Measurements from ENCODE around the gene SNX17. TPM values are rescaled to one million over a fixed set of nuclear protein-coding genes. Genes with fewer than 3 reads are reported as not detected.

The SNX17 gene
- total and polyA plus RNA-seq, 2 of the 4 experiments (the other 2 are of a cell fraction) = 102 to 130 TPM

- TF ChIP-seq MXI1 (IDR thresholded peaks at IDR 0.05; ENCODE audit: borderline replicate concordance, low read depth, low read length) (peak; percentile 73; the same call in 1 of the 2 replicates), SMC3 (IDR thresholded peaks at IDR 0.05; ENCODE audit: low read depth, low read length) (no peak)
Measured at GRCh38 chr2:27322766-27323595, 47.4 kb upstream of the SNX17 start, which contains the start of gene MPV17 (continued).

- Histone ChIP-seq H3K27me3 (ENCODE audit: control insufficient read depth, insufficient read depth, low read length) (no peaks in the 10 kb centered on the region), H2AK5ac (ENCODE audit: low read depth, low read length) (peak overlapping the region; percentile 83), H4K5ac (ENCODE audit: low read depth, low read length) (peak overlapping the region; percentile 91), H2BK5ac (ENCODE audit: low read depth, low read length, poor library complexity, severe bottlenecking) (peak overlapping the region; percentile 88), H4K8ac (ENCODE audit: low read depth in 2 of 2, low read length in 2 of 2) (peak overlapping the region; percentile 93 to 99), H2BK120ac (ENCODE audit: low read depth, low read length) (peak overlapping the region; percentile 58), H3K9me3 (ENCODE audit: control insufficient read depth, insufficient read depth, low read length) (no peaks in the 10 kb centered on the region), H3K56ac (ENCODE audit: extremely low read depth, insufficient read depth, low read length) (peak overlapping the region; percentile 97), H3K4me3 (ENCODE audit: insufficient read depth, low read depth, low read length) (peak overlapping the region; percentile 63), H2BK20ac (ENCODE audit: low read depth, low read length) (no peak overlapping the region), H2AK9ac (replicated peaks; ENCODE audit: low read depth, low read length, poor library complexity) (peak overlapping the region; percentile 98), H3K4ac (ENCODE audit: low read depth, low read length) (peak overlapping the region; percentile 97), H4K20me1 (ENCODE audit: insufficient read depth, low read length) (no peaks in the 10 kb centered on the region), H3K4me2 (ENCODE audit: low read depth, low read length) (peak overlapping the region; percentile 95), H3K14ac (replicated peaks; ENCODE audit: low read depth, low read length) (peak overlapping the region; percentile 99), H3K79me1 (ENCODE audit: low read depth in 1 of 2, low read length in 2 of 2) (peaks cover 22 to 44% of the 10 kb centered on the region in 2 experiments), H3K9me1 (ENCODE audit: insufficient read depth, low read length) (peaks cover 11% of the 10 kb centered on the region; the same call in 1 of the 2 replicates), H3K27ac (ENCODE audit: insufficient read depth, low read length) (peak overlapping the region; percentile 97), H2BK15ac (ENCODE audit: low read depth, low read length) (0 out of 3 replicates have a peak overlapping the region, but pooled peaks have one; percentile 6), H3K36me3 (ENCODE audit: control insufficient read depth, insufficient read depth, low read length) (peaks cover 19% of the 10 kb centered on the region), H3K18ac (ENCODE audit: low read depth, low read length) (peak overlapping the region; percentile 60; the same call in 1 of the 2 replicates), H3K9ac (ENCODE audit: low read depth, low read length) (peak overlapping the region; percentile 97), H3K23ac (ENCODE audit: low read depth, low read length) (peak overlapping the region; percentile 97), H3K4me1 (ENCODE audit: control insufficient read depth, insufficient read depth, low read length) (peaks cover 7% of the 10 kb centered on the region), H4K91ac (ENCODE audit: insufficient read depth, low read depth, low read length) (peak overlapping the region; percentile 83), H2AFZ (replicated peaks; ENCODE audit: low read length, poor library complexity) (peak overlapping the region; percentile 92)
- POLR2A ChIA-PET (ENCODE audit: unreplicated experiment) = no interaction called here
- WGBS, 2 experiments (ENCODE audit: extremely low coverage in 2 of 2, insufficient read length in 1 of 2) = no CpG with 5 or more reads among the region's 5 CpGs
- BruUV-seq (replicated peaks) = no TSS peak
- in situ Hi-C loops (cut with MboI; ENCODE audit: low sequenced_read_pairs) = no loop called here
- DNase-seq = no peak
- dilution Hi-C loops (cut with HindIII; ENCODE audit: low sequenced_read_pairs, unreplicated experiment) = no loop called here
- peak; percentile 7 for ATAC-seq (ENCODE audit: low read depth)
- CTCF ChIA-PET = interaction anchor here (1.2 kb wide), 1 partner anchor 46 kb away, joined by 3 read pairs; no protein-coding TSS in a partner anchor
- intact Hi-C loops (cut with micrococcal nuclease) = loop anchor here (5.0 kb wide), 1 partner anchor 34 kb away; the partner anchor contains the start of gene GTF3C2
- no peak for TF ChIP-seq SMC3 (IDR thresholded peaks at IDR 0.05; ENCODE audit: low read depth, low read length)
- no peak for TF ChIP-seq ELK1 (IDR thresholded peaks at IDR 0.05; ENCODE audit: borderline replicate concordance, low read depth, low read length)
- TF ChIP-seq MAZ (IDR thresholded peaks at IDR 0.05; ENCODE audit: borderline replicate concordance, low read depth, low read length) = no peak
- TF ChIP-seq CTCF (conservative IDR thresholded peaks at IDR 0.05; ENCODE audit: low read depth, low read length) = no peak
- no peak for TF ChIP-seq BHLHE40 (IDR thresholded peaks at IDR 0.05; ENCODE audit: low read depth, low read length)
- TF ChIP-seq RCOR1 (IDR thresholded peaks at IDR 0.05; ENCODE audit: insufficient replicate concordance, low read length) = no peak
- TF ChIP-seq USF2 (IDR thresholded peaks at IDR 0.05; ENCODE audit: low read depth, low read length) = no peak
- TF ChIP-seq MXI1 (IDR thresholded peaks at IDR 0.05; ENCODE audit: borderline replicate concordance, low read depth, low read length) = no peak
Measured at GRCh38 chr2:27323596-27324285, 46.7 kb upstream of the SNX17 start.

Measured in IMR-90 (cell line).